K562 (cell line): ENCODE data around the gene HES5. TPM values are rescaled to one million over a fixed set of nuclear protein-coding genes. Genes with fewer than 3 reads are reported as not detected.

Source experiments
- ETV6 ChIP-seq, 3 experiments: fragments of 150-350 bp in 1 of 3; sonication (generic) in 1 of 3; formaldehyde crosslinking in 1 of 3; IDR thresholded peaks; 2 replicates each; pipeline versions ENCODE4 v1.6.1 to v1.8.0; 2014 to 2022; ENCODE audit warnings: borderline replicate concordance in 2 of 3, low read depth in 2 of 3, antibody characterized with exemption in 1 of 3, low read length in 1 of 3, mild to moderate bottlenecking in 1 of 3, missing genetic modification reagents in 1 of 3
- GATAD2A ChIP-seq: fragments of 450-650 bp; IDR thresholded peaks from 2 replicates; pipeline ENCODE4 v1.6.1; 2017
- HNRNPL ChIP-seq: fragments of 200-400 bp; formaldehyde crosslinking; IDR thresholded peaks from 2 replicates; pipeline ENCODE4 v1.6.1; 2017; ENCODE audit warnings: low read depth, mild to moderate bottlenecking, low read length
- KLF13 ChIP-seq: fragments of 450-650 bp; IDR thresholded peaks from 2 replicates; pipeline ENCODE4 v1.6.1; 2016; ENCODE audit warnings: missing genetic modification characterization, low read depth, mild to moderate bottlenecking, missing compliant biosample characterization, moderate library complexity, borderline replicate concordance
- MAZ ChIP-seq, 2 experiments: fragments of 450-650 bp in 1 of 2; sonication (generic) in 1 of 2; formaldehyde crosslinking; IDR thresholded peaks in 1 of 2; conservative IDR thresholded peaks in 1 of 2; 2 replicates each; pipeline versions ENCODE4 v1.4.0 to v1.5.0; 2020; ENCODE audit warnings: mild to moderate bottlenecking in 1 of 2, missing genetic modification reagents in 1 of 2
- NELFE ChIP-seq: IDR thresholded peaks from 2 replicates; pipeline ENCODE4 v1.6.1; 2011; ENCODE audit warnings: mild to moderate bottlenecking; ENCODE audit not compliant: insufficient read depth, insufficient read length
- PRDM10 ChIP-seq: fragments of 450-650 bp; IDR thresholded peaks from 2 replicates; pipeline ENCODE4 v1.6.1; 2018; ENCODE audit not compliant: partially characterized antibody
- SAP30 ChIP-seq: fragments of 200-600 bp; sonication (generic); IDR thresholded peaks from 2 replicates; pipeline ENCODE4 v1.6.1; 2012; ENCODE audit warnings: borderline replicate concordance, low read depth, mild to moderate bottlenecking, moderate library complexity, low read length, control low read depth, inconsistent platforms; ENCODE audit not compliant: insufficient read depth, poor library complexity, severe bottlenecking
- UBTF ChIP-seq, 2 experiments: IDR thresholded peaks; 2 replicates each; pipeline ENCODE4 v1.6.1; 2012; ENCODE audit warnings: improper control_type of control experiment in 2 of 2, low read depth in 2 of 2, low read length in 2 of 2, borderline replicate concordance in 1 of 2
- ZKSCAN8 ChIP-seq: fragments of 200-800 bp; sonication (Bioruptor generic); IDR thresholded peaks from 2 replicates; pipeline ENCODE4 v1.6.1; 2016; ENCODE audit warnings: missing genetic modification characterization, missing compliant biosample characterization
- ZNF699 ChIP-seq: fragments of 250-450 bp; sonication (Bioruptor Pico); IDR thresholded peaks from 2 replicates; pipeline ENCODE4 v1.8.0; 2021; ENCODE audit warnings: mild to moderate bottlenecking, moderate library complexity; ENCODE audit not compliant: insufficient replicate concordance
- ZNF707 ChIP-seq: fragments of 250-450 bp; sonication (Bioruptor Pico); conservative IDR thresholded peaks from 2 replicates; pipeline ENCODE4 v1.8.0; 2022; ENCODE audit warnings: inconsistent platforms, mild to moderate bottlenecking, moderate library complexity
- polyA plus RNA-seq, 8 experiments: library from polyadenylated mRNA; depleted of rRNA in 4 of 8; stranded (reverse) in 5 of 8; unstranded in 3 of 8; fragments of >200 nt; fragmentation: Nextera tagmentation in 2 of 8; fragmentation: Illumina TruSeq in 1 of 8; extraction: Ambion mirVana in 2 of 8; extraction: Trizol in 1 of 8; gene quantifications; 2 replicates each; pipeline versions ENCODE4 v1.2.1 to v1.2.3, GENCODE V29; 2011 to 2014; ENCODE audit warnings: inconsistent platforms in 1 of 8, missing spikeins in 1 of 8
- total RNA-seq, 7 experiments: library from RNA; depleted of rRNA in 6 of 7; stranded (reverse); fragments of >200 nt in 6 of 7; fragmentation: Illumina TruSeq in 2 of 7; extraction: Trizol in 2 of 7; gene quantifications; 2 replicates each; pipeline versions ENCODE4 v1.2.1 to v1.2.3, GENCODE V29; 2011 to 2021; ENCODE audit warnings: low replicate concordance in 1 of 7
- TF ChIP-seq, protein P1 (sequence below): fragments of 250-450 bp; sonication (Bioruptor Pico); IDR thresholded peaks from 2 replicates; pipeline ENCODE4 v1.5.0; 2021; ENCODE audit warnings: mild to moderate bottlenecking, moderate library complexity
- TF ChIP-seq, protein P2 (sequence below): sonication (generic); formaldehyde crosslinking; IDR thresholded peaks from 2 replicates; pipeline ENCODE4 v1.8.0; 2022; ENCODE audit warnings: mild to moderate bottlenecking, missing genetic modification reagents

The HES5 gene
- total and polyA plus RNA-seq, 9 of the 15 experiments (the other 6 are each of a cell fraction or from before 2014, with no cell fraction given), result not detected

GRCh38 chr1:2546515-2547209, 16.6 kb upstream of the HES5 start (continued):
- TF ChIP-seq UBTF (IDR thresholded peaks at IDR 0.05; ENCODE audit: borderline replicate concordance in 1 of 2, low read depth in 2 of 2, low read length in 2 of 2), result peak; percentile 54 to 64; a peak in 2 of 4 replicates
- TF ChIP-seq NELFE, result no peak
- peak; percentile 91 to 93 for TF ChIP-seq MAZ (CRISPR knock-in tag; conservative IDR thresholded peaks at IDR 0.05 in 1 of 2, IDR thresholded peaks at IDR 0.05 in 1 of 2)
- no peak for TF ChIP-seq ZKSCAN8 (CRISPR knock-in tag)
- TF ChIP-seq, protein P1, sequence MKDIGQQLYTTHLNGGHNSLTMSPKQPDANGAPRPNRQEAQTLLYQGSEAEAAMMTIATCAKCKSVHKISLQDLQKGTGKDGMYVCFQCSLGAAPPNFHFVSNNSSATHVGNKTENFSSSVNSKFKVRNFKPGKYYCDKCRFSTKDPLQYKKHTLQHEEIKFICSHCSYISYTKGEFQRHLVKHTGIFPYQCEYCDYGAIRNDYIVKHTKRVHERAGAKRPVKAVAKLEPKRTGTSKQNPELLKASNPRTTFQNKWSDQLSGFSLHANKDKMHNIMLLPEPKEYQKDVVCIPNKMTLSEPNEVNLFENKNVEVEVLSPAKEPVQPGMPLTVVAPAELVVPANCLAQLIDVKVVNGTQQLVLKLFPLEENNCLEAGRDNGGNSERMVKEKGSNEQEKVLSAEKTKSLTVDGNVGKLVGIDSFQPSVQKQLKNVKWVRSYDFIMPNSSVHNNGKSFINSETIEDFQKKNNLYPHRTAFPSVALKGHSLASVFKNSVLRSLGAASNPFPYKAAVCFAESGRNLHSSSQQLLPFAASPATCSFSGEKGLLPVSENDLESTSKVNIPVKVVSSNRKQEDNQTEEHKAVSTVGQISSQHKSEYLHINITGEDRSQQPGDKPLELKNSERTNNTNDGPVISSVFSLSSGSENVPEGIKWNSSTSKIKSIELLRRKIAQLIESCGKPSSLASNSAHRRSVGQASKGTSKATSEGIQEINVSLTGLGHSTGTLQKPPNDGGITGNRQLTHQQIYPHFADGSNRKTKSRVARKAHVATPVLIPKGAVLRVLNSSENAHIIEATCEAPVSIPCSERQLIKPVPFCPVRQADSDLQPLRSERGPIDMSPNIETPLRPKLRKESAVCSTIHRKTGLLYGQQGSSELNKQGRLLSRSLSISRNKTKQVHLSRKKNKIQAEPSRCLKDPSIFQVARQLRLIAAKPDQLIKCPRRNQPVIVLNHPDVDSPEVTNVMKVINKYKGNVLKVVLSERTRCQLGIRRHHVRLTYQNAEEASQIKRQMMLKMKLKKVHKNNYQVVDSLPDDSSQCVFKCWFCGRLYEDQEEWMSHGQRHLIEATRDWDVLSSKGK (CRISPR knock-in tag), result no peak
- TF ChIP-seq ZNF707 (CRISPR knock-in tag), result no peak
- TF ChIP-seq SAP30, result peak; percentile 45
- no peak for TF ChIP-seq ZNF699 (CRISPR knock-in tag)
- TF ChIP-seq GATAD2A, result no peak
- peak; percentile 45 for TF ChIP-seq PRDM10
- peak; percentile 89 for TF ChIP-seq HNRNPL
- TF ChIP-seq, protein P2, sequence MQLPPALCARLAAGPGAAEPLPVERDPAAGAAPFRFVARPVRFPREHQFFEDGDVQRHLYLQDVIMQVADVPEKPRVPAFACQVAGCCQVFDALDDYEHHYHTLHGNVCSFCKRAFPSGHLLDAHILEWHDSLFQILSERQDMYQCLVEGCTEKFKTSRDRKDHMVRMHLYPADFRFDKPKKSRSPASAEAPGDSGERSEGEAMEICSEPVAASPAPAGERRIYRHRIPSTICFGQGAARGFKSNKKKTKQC (CRISPR knock-in tag), result 0 out of 2 replicates have a peak, but pooled peaks have one; percentile 61
- TF ChIP-seq KLF13 (tag), result 0 out of 2 replicates have a peak, but pooled peaks have one; percentile 11
- no peak for TF ChIP-seq ETV6 (IDR thresholded peaks at IDR 0.05; ENCODE audit: borderline replicate concordance in 1 of 2, low read depth in 2 of 2, low read length in 1 of 2)
- TF ChIP-seq ETV6 (CRISPR knock-in tag; IDR thresholded peaks at IDR 0.05; ENCODE audit: borderline replicate concordance), result no peak
